Measurements from ENCODE around the gene PIGBOS1.

- TF ChIP-seq CTCF (conservative IDR thresholded peaks at IDR 0.05; ENCODE audit: low read depth, low read length) = no peak
- TF ChIP-seq EZH2phosphoT487 (IDR thresholded peaks at IDR 0.05; ENCODE audit: borderline replicate concordance, low read length) = no peak
Observed at GRCh38 chr15:55353025-55353424, 34.1 kb upstream of the PIGBOS1 start.
